Measurements from ENCODE around the gene KLHL35. TPM values are rescaled to one million over a fixed set of nuclear protein-coding genes. Genes with fewer than 3 reads are reported as not detected.

Gene KLHL35
- total RNA-seq, 3 donors from 2014 or later, result 0.98 to 1.5 (median 1.3) TPM

DNA sequence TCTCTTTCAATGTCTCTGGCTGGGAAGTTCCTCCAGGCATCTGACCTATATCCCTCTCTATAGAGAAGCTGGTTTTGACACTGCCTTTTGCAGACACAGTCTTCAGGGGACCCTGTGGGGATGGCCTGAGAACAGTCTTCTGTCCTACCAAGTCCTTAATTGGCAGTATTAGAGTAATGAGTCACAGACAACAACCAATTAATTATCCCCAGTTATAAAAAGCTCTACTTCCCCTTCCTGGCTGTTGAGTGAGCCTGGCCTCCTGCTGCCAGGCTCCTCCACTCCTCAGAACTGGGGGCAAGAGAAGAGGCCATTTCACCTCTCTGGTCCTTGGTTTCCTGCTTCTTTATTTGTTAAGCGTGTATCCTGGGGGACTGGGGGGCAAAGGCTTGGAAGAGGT lies 41.2 kb upstream of the KLHL35 start:
- Mint-ChIP-seq H3K27me3 (ENCODE audit: low read depth) (no peaks in the 10 kb centered on the region), H3K36me3 (ENCODE audit: insufficient read depth) (peaks cover 3% of the 10 kb centered on the region), H3K9me3 (no peaks in the 10 kb centered on the region), H3K4me1 (ENCODE audit: low read depth) (peaks cover 20% of the 10 kb centered on the region), H3K4me3 (no peak overlapping the region)
- DNase-seq, result no peak
- no peak for ATAC-seq

DNA sequence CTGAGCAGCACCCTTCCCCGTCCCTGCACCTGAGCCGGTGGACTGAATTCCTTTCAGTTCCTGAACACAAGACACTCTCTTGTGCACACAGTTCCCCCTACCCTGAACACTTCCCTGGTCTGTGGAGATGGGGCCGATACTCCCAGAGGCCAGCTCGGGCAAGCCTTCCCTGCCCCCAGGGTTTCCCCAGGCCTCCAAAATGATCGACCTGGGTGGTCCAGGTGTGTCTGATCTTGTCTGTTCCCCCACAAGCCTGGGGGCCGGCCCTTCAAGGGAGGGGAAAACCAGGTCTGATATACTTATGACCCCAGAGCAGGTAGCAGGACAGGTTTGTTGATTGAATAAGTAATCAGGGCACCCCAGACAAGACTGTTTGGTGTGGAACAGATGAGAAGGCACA lies 40.7 kb upstream of the KLHL35 start:
- Mint-ChIP-seq H3K27me3 (ENCODE audit: low read depth) (no peaks in the 10 kb centered on the region), H3K4me3 (no peak overlapping the region), H3K4me1 (ENCODE audit: low read depth) (peaks cover 20% of the 10 kb centered on the region), H3K9me3 (no peaks in the 10 kb centered on the region), H3K36me3 (ENCODE audit: insufficient read depth) (peaks cover 3% of the 10 kb centered on the region)
- DNase-seq, result no peak
- ATAC-seq, result no peak

DNA sequence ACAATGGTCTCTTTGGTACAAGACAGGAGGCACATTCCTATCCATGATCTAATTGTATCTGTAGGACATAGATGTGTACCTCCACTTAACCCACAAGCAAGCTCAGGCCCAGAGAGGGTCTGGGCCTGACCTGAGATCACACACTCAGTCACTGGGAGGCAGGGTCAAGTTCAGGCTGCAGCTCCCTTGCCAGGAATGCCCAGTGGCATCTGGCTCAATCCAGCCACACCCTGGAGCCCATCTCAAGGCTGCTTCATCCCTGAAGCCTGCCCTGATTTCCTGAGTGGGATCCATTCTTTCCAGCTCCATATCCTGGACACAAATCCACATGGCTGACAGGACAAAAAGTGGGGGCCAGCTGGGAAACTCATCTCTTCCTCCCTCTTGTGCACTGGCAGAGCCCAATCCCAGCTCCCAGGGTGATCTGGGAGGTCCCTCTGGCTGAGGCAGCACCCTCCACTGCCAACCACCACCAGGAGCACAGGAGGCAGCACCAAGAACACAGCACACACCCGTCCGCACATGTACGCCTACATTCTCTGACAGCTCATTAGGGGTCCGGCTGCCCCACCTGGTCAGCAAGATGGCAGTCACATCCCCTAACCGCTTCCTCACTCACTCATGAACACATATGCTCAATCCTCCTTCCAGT lies 39.2 kb upstream of the KLHL35 start:
- no peak for DNase-seq
- Mint-ChIP-seq H3K36me3 (ENCODE audit: insufficient read depth) (peaks cover 3% of the 10 kb centered on the region), H3K4me3 (no peak overlapping the region), H3K4me1 (ENCODE audit: low read depth) (peaks cover 18% of the 10 kb centered on the region), H3K27me3 (ENCODE audit: low read depth) (no peaks in the 10 kb centered on the region), H3K9me3 (no peaks in the 10 kb centered on the region)
- ATAC-seq, result no peak

DNA sequence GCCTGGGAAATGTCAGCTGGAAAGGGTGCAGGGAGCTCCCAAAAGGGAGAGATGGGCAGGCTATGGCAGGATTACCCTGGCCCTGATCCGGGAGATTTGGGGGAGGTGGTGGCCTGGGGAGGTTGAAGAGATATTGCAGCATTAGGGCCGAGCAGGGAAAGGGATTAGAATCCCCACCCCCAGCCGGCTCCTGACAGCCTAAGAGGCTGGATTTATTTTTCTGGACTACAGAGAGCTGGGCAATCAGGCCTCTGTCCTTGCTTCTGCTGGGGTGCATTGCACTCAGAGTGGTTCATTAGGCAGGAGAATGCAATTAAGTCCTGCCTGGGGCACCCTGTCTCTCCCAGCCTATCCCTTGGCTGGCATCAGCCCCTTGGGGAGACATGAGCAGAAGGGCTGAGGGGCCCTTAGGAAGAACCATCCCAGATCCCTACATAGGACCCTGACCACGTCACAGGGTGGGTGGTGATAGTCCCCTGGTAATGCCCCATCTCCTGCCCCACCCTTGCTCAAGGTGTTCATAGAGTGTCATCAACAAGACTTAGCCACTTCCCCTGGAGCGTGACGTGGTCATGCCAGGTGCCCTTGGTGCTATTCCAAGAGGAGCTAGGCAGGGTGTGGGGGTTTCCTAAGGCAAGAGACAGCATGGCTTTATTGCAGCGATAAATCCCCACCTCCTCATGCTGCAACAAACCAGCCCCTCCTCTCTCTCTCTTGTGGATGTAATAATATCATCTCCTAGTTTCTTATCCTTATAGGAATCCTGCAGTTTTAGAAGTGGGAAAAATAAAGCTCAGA lies 38.4 kb upstream of the KLHL35 start:
- Mint-ChIP-seq H3K36me3 (ENCODE audit: insufficient read depth) (peaks cover 3% of the 10 kb centered on the region), H3K27me3 (ENCODE audit: low read depth) (no peaks in the 10 kb centered on the region), H3K4me3 (no peak overlapping the region), H3K9me3 (no peaks in the 10 kb centered on the region), H3K4me1 (ENCODE audit: low read depth) (peaks cover 17% of the 10 kb centered on the region)
- no peak for ATAC-seq
- DNase-seq, result no peak

DNA sequence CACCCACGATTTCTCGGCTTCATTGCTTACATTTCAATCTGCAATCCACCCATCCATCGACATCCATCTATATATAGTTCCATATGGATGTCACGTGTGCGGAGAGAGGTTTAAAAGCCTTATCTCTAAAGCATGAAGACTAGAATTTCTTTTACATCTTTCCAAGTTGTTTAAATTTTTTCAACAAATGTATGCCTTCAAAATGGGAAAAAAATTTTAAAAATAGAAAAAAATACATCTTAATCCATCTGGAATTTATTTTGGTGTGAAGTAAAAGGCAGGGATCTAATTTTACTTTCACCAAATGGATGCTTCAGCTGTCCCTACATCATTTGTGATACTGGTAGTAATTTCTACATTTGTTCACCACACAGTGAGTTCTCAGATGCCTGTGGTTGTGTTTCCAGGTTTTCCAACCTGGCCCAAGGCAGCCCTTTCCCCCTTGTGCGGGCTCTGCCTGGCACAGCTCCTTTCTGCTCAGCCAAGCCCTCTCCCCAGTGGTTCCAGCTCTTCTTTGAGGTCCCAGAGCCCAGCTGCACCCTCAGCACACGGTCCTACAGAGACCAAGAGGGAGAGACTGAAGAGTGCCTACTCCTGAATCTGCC lies 37.6 kb upstream of the KLHL35 start:
- no peak for ATAC-seq

DNA sequence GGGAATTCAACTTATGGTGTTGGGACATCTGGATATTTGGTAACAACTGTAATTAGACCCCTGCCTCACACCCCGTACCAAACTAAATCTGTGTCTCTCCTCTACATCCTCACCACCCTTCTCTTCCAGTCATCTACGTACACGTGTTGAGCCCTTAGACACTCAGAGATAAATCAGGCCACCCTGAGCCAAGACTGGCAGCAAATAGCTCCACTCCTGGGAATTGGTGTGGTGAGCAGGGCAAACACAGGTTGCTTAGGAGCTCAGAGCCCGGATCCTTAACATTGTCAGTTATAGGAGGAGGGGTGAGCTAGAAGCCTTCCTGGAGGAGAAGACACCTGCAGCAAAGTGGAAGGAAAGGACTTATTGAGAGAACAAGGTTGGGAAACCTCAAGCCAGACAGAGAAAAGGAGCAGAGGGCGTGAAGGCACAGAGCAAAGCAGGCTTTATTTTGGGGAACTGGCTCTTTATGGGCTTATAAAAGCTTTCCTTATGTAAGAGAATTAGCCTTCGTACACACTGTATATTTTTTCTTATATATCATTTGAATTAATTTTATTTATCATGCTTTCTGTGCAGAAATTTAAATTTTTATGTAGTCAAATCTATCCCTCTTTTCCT lies 36.9 kb upstream of the KLHL35 start:
- peaks cover 3% of the 10 kb centered on the region for H3K36me3 Mint-ChIP-seq (ENCODE audit: insufficient read depth)
- no peaks in the 10 kb centered on the region for H3K9me3 Mint-ChIP-seq
- H3K4me1 Mint-ChIP-seq (ENCODE audit: low read depth), result peaks cover 3% of the 10 kb centered on the region
- no peak overlapping the region for H3K4me3 Mint-ChIP-seq
- DNase-seq (no peak), ATAC-seq (no peak)
- no peaks in the 10 kb centered on the region for H3K27me3 Mint-ChIP-seq (ENCODE audit: low read depth)

More for the DNA sequence above, 37.6 kb upstream of the KLHL35 start:
- Mint-ChIP-seq H3K4me1 (ENCODE audit: low read depth) (peaks cover 10% of the 10 kb centered on the region), H3K9me3 (no peaks in the 10 kb centered on the region), H3K4me3 (no peak overlapping the region), H3K27me3 (ENCODE audit: low read depth) (no peaks in the 10 kb centered on the region), H3K36me3 (ENCODE audit: insufficient read depth) (peaks cover 3% of the 10 kb centered on the region)
- no peak for DNase-seq

DNA sequence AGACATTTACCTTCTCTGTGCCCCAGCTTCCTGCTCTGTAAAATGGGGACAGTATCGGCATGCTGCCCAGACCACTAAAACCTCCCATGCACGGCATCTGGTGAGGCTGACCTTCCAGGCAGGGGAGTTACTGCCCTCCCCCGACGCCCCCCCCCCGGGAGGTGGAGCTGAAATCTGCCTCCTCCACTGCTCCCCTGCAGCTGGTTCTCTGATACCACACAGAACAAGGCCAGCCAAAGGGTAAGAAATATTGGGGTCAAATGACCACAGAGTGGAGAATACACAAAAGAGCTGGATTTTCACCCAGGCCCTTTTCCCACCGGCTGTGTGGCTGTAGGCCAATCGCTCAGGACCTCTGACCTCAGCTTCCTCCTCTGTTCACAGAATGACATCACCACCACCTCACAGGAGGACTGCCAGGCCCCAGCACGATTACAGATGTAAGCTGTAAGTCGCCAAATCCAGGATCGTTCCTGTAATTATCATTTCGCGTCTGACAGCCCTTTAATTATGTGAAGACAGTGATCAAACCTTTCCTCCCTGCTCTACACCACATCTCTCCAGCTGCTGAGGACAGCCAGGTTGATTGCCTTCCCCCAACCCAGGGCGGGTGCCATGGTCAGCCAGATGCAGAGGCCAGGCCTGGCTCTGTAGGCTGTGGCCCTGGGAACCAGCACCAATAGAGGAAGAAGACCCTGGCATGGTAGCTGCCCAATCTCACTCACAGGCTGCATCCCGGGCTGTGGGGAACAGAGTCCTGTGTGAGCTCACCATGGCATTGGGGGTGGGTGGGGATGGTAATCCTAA lies 35.7 kb upstream of the KLHL35 start:
- DNase-seq, result no peak
- Mint-ChIP-seq H3K4me1 (ENCODE audit: low read depth) (no peaks in the 10 kb centered on the region), H3K36me3 (ENCODE audit: insufficient read depth) (peaks cover 3% of the 10 kb centered on the region), H3K9me3 (no peaks in the 10 kb centered on the region), H3K27me3 (ENCODE audit: low read depth) (no peaks in the 10 kb centered on the region), H3K4me3 (no peak overlapping the region)
- ATAC-seq, result no peak

DNA sequence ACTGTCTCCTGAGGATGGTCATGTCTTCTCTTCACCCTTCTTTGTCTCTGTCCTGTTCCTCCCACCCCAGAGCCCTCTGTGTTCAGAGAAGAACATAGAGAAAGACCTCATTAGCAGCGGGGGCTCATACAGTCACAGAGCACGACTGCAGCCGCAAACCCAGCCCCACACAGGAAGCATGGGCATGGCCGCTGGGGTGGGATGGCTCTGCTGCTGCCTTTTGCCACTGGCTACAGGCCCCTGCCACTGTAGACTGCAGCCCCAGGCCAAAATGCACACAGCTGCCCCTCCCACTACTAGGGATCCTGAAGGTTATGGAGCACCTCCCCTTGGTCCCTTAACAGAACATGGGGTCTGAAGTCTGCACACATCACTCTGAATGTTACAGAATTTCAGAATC lies 34.9 kb upstream of the KLHL35 start:
- H3K36me3 Mint-ChIP-seq (ENCODE audit: insufficient read depth), result peaks cover 3% of the 10 kb centered on the region
- no peaks in the 10 kb centered on the region for H3K27me3 Mint-ChIP-seq (ENCODE audit: low read depth)
- H3K4me1 Mint-ChIP-seq (ENCODE audit: low read depth), result no peaks in the 10 kb centered on the region
- DNase-seq, result no peak
- no peak for ATAC-seq
- no peaks in the 10 kb centered on the region for H3K9me3 Mint-ChIP-seq
- H3K4me3 Mint-ChIP-seq, result no peak overlapping the region

DNA sequence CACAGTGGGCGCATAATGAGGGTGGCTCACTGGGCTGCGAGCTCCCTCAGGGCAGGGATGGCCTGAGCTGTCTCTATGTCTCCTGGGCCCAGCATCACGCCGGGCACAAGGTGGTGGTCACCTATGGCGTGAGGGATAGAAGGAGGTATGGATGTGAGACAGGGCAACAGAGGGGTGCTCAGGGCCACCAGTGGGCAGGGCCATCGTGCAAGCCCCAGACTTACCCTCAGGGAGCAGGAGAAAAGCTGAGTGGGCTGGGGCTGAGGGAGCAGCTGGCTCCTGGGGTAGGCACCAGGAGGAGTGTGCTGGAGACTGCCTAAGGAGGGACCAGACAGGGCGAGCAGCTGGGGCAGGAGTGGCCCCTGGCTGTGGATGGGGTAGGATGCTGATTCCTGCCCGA lies 34.3 kb upstream of the KLHL35 start:
- H3K4me3 Mint-ChIP-seq, result no peak overlapping the region
- no peak for DNase-seq
- no peaks in the 10 kb centered on the region for H3K27me3 Mint-ChIP-seq (ENCODE audit: low read depth)
- H3K36me3 Mint-ChIP-seq (ENCODE audit: insufficient read depth), result no peaks in the 10 kb centered on the region
- H3K9me3 Mint-ChIP-seq, result no peaks in the 10 kb centered on the region
- no peaks in the 10 kb centered on the region for H3K4me1 Mint-ChIP-seq (ENCODE audit: low read depth)
- no peak for ATAC-seq

DNA sequence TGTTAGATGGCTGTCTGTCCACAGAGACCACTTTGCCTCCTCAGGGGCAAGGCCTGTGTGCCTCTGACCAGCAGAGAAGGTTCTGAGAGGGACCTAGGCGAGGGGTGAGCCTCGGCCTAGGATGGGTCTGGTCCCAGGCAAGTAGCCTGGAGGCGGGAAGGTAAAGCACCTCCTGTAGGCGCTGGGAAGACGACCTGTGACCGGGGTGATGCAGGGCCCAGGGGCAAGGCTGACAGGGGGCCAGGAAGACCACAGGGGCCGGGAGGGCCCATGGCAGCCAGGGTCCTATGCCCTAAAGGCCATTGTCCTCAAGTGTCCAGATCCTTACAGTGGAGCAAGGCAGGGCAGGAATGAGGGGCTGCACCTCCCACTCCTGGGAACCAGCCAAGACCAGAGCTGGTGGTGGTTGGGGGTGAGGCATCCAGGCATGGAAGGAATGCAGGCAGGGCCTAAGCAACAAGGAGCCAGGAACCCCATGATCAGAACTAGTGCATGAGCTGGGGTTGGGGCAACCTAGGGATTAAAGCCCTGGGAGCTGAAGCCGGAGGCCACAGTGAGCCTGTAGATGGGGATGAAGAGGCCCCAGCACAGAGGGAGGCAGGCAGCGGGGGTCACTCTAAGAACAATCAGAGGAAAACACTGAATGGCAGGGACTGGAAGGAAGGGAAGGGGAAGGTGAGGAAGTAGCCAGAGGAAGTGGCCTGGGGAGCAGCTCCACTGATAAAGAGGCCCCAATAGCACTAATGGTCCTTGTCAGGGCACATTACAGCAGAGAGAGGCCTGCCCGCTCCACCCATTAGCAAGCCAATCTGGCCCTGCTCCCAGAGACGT lies 32.9 kb upstream of the KLHL35 start:
- ATAC-seq, result no peak
- H3K36me3 Mint-ChIP-seq (ENCODE audit: insufficient read depth), result no peaks in the 10 kb centered on the region
- DNase-seq, result no peak
- H3K9me3 Mint-ChIP-seq, result no peaks in the 10 kb centered on the region
- H3K4me1 Mint-ChIP-seq (ENCODE audit: low read depth), result no peaks in the 10 kb centered on the region
- no peaks in the 10 kb centered on the region for H3K27me3 Mint-ChIP-seq (ENCODE audit: low read depth)
- no peak overlapping the region for H3K4me3 Mint-ChIP-seq

DNA sequence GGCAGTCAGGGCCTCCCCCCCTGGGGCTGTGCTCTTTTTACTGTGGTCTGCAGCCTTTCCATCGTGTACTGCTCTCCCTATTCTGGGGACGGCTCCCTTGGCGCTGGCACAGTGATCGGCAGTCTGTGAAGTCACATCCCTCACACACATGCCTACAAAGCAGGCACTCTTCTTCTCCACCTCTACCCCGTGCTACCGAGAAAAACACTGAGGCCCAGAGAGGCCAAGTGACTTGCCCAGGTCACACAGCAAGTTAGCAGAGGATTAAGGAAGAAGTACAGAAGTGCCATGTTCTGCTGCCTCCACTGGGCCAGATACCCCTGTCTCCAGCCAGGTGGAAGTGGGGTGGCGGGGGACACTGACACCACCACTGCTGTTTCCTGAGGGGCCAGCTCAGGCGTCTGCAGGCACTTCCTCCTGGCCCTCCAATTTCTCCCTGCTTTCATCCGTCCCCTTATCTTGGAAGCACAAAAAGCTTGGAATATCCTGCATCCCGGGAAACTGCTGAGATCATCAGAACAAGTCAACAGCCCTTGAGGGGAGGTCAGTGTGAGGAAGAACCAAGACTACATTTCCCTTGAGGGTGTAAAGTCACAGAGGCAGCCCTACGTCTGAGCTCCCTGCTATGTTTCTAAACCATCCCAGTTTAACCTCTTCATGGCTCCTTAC lies 30.2 kb upstream of the KLHL35 start:
- no peak overlapping the region for H3K4me3 Mint-ChIP-seq
- H3K36me3 Mint-ChIP-seq (ENCODE audit: insufficient read depth), result no peaks in the 10 kb centered on the region
- H3K4me1 Mint-ChIP-seq (ENCODE audit: low read depth), result no peaks in the 10 kb centered on the region

DNA sequence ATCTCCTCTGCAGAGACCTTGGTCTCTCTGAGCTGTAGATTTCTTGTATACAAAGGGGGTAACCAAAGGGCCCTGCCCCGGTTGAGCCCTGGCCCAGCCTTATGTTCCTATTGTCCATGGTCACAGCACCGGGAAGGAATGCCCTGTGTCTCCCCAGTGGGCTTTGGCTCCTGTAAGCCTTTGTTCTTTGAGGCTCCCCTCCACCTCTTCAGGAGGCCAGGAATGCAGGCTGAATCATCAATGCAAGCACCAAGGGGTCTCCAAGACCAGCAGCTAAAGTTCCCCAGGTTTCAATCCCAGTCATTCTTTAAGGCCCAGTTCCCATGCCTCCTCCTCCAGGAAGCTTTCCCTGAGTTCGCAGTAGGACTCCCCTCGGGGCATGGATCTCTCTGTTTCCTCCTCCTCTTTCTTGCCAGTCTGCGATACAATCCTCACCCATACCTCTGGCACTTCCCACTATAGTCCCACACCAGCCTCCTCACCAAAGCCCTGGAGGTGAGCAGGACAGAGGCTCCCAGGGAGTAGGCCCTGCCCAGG lies 29.2 kb upstream of the KLHL35 start:
- ATAC-seq (no peak), DNase-seq (no peak)
- H3K36me3 Mint-ChIP-seq (ENCODE audit: insufficient read depth), result no peaks in the 10 kb centered on the region
- no peaks in the 10 kb centered on the region for H3K4me1 Mint-ChIP-seq (ENCODE audit: low read depth)
- H3K9me3 Mint-ChIP-seq, result no peaks in the 10 kb centered on the region
- no peak overlapping the region for H3K4me3 Mint-ChIP-seq
- H3K27me3 Mint-ChIP-seq (ENCODE audit: low read depth), result no peaks in the 10 kb centered on the region

More for the DNA sequence above, 30.2 kb upstream of the KLHL35 start:
- ATAC-seq, result peak in 1 of 2 donors; percentile 14
- no peaks in the 10 kb centered on the region for H3K9me3 Mint-ChIP-seq
- DNase-seq, result no peak
- no peaks in the 10 kb centered on the region for H3K27me3 Mint-ChIP-seq (ENCODE audit: low read depth)

DNA sequence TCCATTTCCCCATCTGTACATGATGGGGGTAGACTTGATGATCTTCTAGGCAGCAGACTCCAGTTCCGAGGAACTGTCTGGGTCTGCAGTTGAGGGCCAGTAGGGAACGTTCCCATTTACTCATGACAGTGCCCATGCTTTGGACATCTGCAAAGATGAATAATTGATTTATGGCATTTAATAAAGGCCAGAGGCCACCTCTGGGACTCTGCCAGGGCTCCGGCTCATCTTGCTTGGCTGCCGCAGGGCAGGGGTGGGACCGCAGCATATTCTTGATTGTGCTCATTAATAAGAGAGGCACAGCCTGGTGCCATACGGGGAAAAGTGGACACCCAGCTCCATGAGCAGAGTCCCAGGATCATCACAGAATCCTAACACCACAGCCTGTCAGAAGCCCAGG lies 28.1 kb upstream of the KLHL35 start:
- no peak overlapping the region for H3K4me3 Mint-ChIP-seq
- ATAC-seq (no peak), DNase-seq (no peak)
- no peaks in the 10 kb centered on the region for H3K9me3 Mint-ChIP-seq
- no peaks in the 10 kb centered on the region for H3K36me3 Mint-ChIP-seq (ENCODE audit: insufficient read depth)
- H3K27me3 Mint-ChIP-seq (ENCODE audit: low read depth), result no peaks in the 10 kb centered on the region
- H3K4me1 Mint-ChIP-seq (ENCODE audit: low read depth), result no peaks in the 10 kb centered on the region
